Smooth muscle cell (in vitro differentiated cells): ENCODE data around the gene NKX2-4. TPM values are rescaled to one million over a fixed set of nuclear protein-coding genes. Genes with fewer than 3 reads are reported as not detected.

Experiments
- DNase-seq: peaks from one replicate; lab custom pipeline; 2025; ENCODE audit not compliant: unreplicated experiment; lab: John Stamatoyannopoulos, UW
- H2AFZ ChIP-seq: fragments of 200-600 bp; sonication (generic); 2 replicates; pipeline ENCODE4 v1.6.0; 2016; ENCODE audit warnings: antibody characterized with exemption, low read depth, mild to moderate bottlenecking
- H3F3A ChIP-seq: fragments of 200-600 bp; sonication (generic); 2 replicates; pipeline ENCODE4 v1.6.0; 2017; ENCODE audit warnings: antibody characterized with exemption, low read depth
- H3K27ac ChIP-seq: fragments of 200-600 bp; sonication (generic); 2 replicates; pipeline ENCODE4 v1.5.1; 2016; ENCODE audit warnings: low read depth, mild to moderate bottlenecking
- H3K27me3 ChIP-seq: fragments of 200-600 bp; sonication (generic); 2 replicates; pipeline ENCODE4 v1.6.1; 2016; ENCODE audit warnings: low read depth, mild to moderate bottlenecking
- H3K36me3 ChIP-seq: fragments of 200-600 bp; sonication (generic); 2 replicates; pipeline ENCODE4 v1.5.1; 2016; ENCODE audit warnings: low read depth
- H3K4me1 ChIP-seq: fragments of 200-600 bp; sonication (generic); 2 replicates; pipeline ENCODE4 v1.5.1; 2016; ENCODE audit warnings: low read depth
- H3K4me2 ChIP-seq: fragments of 200-600 bp; sonication (generic); 2 replicates; pipeline ENCODE4 v1.6.0; 2016; ENCODE audit warnings: mild to moderate bottlenecking
- H3K4me3 ChIP-seq: fragments of 200-600 bp; sonication (generic); 2 replicates; pipeline ENCODE4 v1.5.1; 2016; ENCODE audit warnings: mild to moderate bottlenecking
- H3K79me2 ChIP-seq: fragments of 200-600 bp; sonication (generic); 2 replicates; pipeline ENCODE4 v1.6.0; 2016; ENCODE audit warnings: low read depth, mild to moderate bottlenecking
- H3K9ac ChIP-seq: fragments of 200-600 bp; sonication (generic); 2 replicates; pipeline ENCODE4 v1.6.0; 2016; ENCODE audit warnings: low read depth
- H3K9me3 ChIP-seq: fragments of 200-600 bp; sonication (generic); replicated peaks from 2 replicates; pipeline ENCODE4 v1.5.1; 2016; ENCODE audit warnings: low read depth
- H4K20me1 ChIP-seq: fragments of 200-600 bp; sonication (generic); 2 replicates; pipeline ENCODE4 v1.6.0; 2016; ENCODE audit warnings: low read depth
- CTCF ChIP-seq: fragments of 200-600 bp; sonication (generic); IDR thresholded peaks from 2 replicates; pipeline ENCODE4 v1.5.1; 2017; ENCODE audit warnings: borderline replicate concordance, mild to moderate bottlenecking, antibody characterized with exemption; ENCODE audit not compliant: insufficient read depth, poor library complexity, severe bottlenecking
- WGBS: methylation state at CpG from one replicate; pipeline ENCODE4 v1.1.7; 2016; ENCODE audit warnings: low lambda C conversion rate; 5-methylcytosine and 5-hydroxymethylcytosine counted together
- polyA plus RNA-seq: library from polyadenylated mRNA; unstranded; fragments of >200 nt; fragmentation: Nextera tagmentation; extraction: Ambion mirVana; gene quantifications from 2 replicates; pipeline ENCODE4 v1.2.1, GENCODE V29; 2016
- total RNA-seq: library from RNA; depleted of rRNA; stranded (reverse); fragments of >200 nt; gene quantifications from 2 replicates; pipeline ENCODE4 v1.2.3, GENCODE V29; 2014

The NKX2-4 gene
- total and polyA plus RNA-seq, 2 experiments from 2014 or later: not detected

GRCh38 chr20:21365771-21366170 is 31.6 kb downstream of the NKX2-4 start:
- Histone ChIP-seq H3K9me3 (no peaks in the 10 kb centered on the region), H3K4me1 (no peaks in the 10 kb centered on the region), H3K79me2 (peaks cover 7% of the 10 kb centered on the region), H2AFZ (no peak overlapping the region), H3F3A (no peaks in the 10 kb centered on the region), H3K4me2 (no peak overlapping the region), H3K9ac (no peak overlapping the region), H3K27ac (no peak overlapping the region), H3K36me3 (peaks cover 35% of the 10 kb centered on the region), H4K20me1 (peaks cover 40% of the 10 kb centered on the region), H3K27me3 (no peaks in the 10 kb centered on the region), H3K4me3 (no peak overlapping the region)
- no peak for DNase-seq
- 99% methylated on average over 3 of the region's 3 CpGs for WGBS
- TF ChIP-seq CTCF: no peak

GRCh38 chr20:21364413-21364812 is 32.9 kb downstream of the NKX2-4 start:
- Histone ChIP-seq H3K4me3 (no peak overlapping the region), H3K4me2 (no peak overlapping the region), H3K36me3 (peaks cover 33% of the 10 kb centered on the region), H3F3A (no peaks in the 10 kb centered on the region), H3K4me1 (no peaks in the 10 kb centered on the region), H3K79me2 (no peaks in the 10 kb centered on the region), H3K27ac (no peak overlapping the region), H3K9me3 (no peaks in the 10 kb centered on the region), H3K9ac (no peak overlapping the region), H3K27me3 (no peaks in the 10 kb centered on the region), H4K20me1 (peaks cover 29% of the 10 kb centered on the region), H2AFZ (no peak overlapping the region)
- DNase-seq: no peak
- TF ChIP-seq CTCF: no peak
- 98% methylated on average over 6 of the region's 6 CpGs for WGBS

GRCh38 chr20:21361266-21361665 is 36.1 kb downstream of the NKX2-4 start:
- Histone ChIP-seq H4K20me1 (peaks cover 22% of the 10 kb centered on the region), H3K9ac (no peak overlapping the region), H3K79me2 (no peaks in the 10 kb centered on the region), H3K4me2 (no peak overlapping the region), H3K27ac (no peak overlapping the region), H3K4me1 (no peaks in the 10 kb centered on the region), H3K4me3 (no peak overlapping the region), H3K36me3 (peaks cover 22% of the 10 kb centered on the region), H2AFZ (no peak overlapping the region), H3F3A (no peaks in the 10 kb centered on the region), H3K9me3 (no peaks in the 10 kb centered on the region), H3K27me3 (no peaks in the 10 kb centered on the region)
- no peak for TF ChIP-seq CTCF
- no peak for DNase-seq
- 79% methylated on average over 2 of the region's 2 CpGs for WGBS

GRCh38 chr20:21360705-21361104 is 36.6 kb downstream of the NKX2-4 start:
- Histone ChIP-seq H3F3A (no peaks in the 10 kb centered on the region), H3K9ac (no peak overlapping the region), H4K20me1 (peaks cover 23% of the 10 kb centered on the region), H3K27ac (no peak overlapping the region), H3K36me3 (peaks cover 24% of the 10 kb centered on the region), H3K4me3 (no peak overlapping the region), H3K9me3 (no peaks in the 10 kb centered on the region), H3K79me2 (no peaks in the 10 kb centered on the region), H3K4me1 (no peaks in the 10 kb centered on the region), H3K4me2 (no peak overlapping the region), H3K27me3 (no peaks in the 10 kb centered on the region), H2AFZ (no peak overlapping the region)
- TF ChIP-seq CTCF: no peak
- 96% methylated on average over 1 of the region's 1 CpG for WGBS
- DNase-seq: no peak
